DOHH2 (cell line): ENCODE measurements around the gene HSD17B12.
"Not testable (repeated sequence)": the region's sequence is repeated elsewhere in the genome, so short reads cannot be mapped to it uniquely, and the experiment has no call there.

ENCODE experiments used
- CTCF ChIP-seq: fragments of 200-600 bp; sonication (generic); IDR thresholded peaks from one replicate; pipeline ENCODE4 v1.5.1; 2014; ENCODE audit warnings: antibody characterized with exemption, mild to moderate bottlenecking, low read depth, low read length; ENCODE audit not compliant: poor library complexity, severe bottlenecking
- EZH2phosphoT487 ChIP-seq: fragments of 200-600 bp; sonication (generic); IDR thresholded peaks from 2 replicates; pipeline ENCODE4 v1.6.1; 2017; ENCODE audit warnings: borderline replicate concordance, mild to moderate bottlenecking, antibody characterized with exemption, low read length, moderate library complexity, mixed read lengths

DNA sequence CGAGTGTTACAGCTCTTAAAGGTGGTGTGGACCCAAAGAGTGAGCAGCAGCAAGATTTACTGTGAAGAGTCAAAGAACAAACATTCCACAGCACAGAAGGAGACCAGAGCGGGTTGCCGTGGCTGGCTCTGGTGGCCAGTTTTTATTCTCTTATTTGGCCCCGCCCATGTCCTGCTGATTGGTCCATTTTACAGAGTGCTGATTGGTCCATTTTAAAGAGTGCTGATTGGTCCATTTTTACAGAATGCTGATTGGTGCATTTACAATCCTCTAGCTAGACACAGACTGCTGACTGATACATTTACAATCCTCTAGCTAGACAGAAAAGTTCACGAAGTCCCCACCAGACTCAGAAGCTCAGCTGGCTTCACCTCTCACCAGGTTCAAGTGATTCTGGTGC is 88.1 kb downstream of the HSD17B12 start:
- not testable (repeated sequence) for TF ChIP-seq CTCF, EZH2phosphoT487
